Activated CD8-positive, alpha-beta memory T cell treated with anti-CD3 and anti-CD28 coated beads, Interleukin-2, amount 50 U/mL, for 48 hours (primary cell): Measurements from ENCODE around the gene CTPS1.

ENCODE experiments used
- DNase-seq: peaks from one replicate; pipeline ENCODE4 v3.0.0-alpha.2; 2020

CTPS1 gene

GRCh38 chr1:41028034-41028642 is 48.6 kb downstream of the CTPS1 start:
- no peak for DNase-seq

DNA sequence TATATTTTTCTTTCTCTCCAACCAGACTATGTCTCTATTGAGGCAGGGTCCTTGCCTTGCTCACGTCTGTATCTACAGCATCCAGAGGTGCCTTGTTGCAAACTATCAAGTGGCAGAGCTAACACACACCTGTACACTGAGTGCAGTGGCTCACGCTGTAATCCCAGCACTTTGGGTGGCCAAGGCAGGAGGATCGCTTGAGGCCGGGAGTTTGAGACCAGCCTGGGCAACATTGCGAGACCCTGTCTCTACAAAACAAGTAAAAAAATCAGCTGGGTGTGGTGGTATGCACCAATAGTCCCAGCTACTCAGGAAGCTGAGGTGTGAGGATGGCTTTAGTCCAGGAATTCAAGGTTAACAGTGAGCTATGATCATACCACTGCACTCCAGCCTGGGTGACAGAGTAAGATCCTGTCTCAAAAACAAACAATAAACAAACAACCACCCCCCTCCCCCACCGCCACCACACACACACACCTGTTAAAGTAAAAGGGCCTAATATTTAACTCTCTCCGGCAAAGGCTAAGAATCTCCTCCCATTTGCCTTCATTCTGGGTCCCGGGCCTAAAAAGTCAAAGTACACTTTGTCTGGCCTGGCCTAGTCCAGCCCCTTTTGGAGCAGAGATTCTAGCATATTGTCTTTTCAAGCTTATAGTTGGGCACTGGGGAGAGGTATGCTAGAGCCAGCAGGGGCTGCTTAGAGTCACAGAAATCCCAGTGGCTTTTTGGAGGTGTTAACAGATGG is 51.5 kb downstream of the CTPS1 start:
- no peak for DNase-seq

DNA sequence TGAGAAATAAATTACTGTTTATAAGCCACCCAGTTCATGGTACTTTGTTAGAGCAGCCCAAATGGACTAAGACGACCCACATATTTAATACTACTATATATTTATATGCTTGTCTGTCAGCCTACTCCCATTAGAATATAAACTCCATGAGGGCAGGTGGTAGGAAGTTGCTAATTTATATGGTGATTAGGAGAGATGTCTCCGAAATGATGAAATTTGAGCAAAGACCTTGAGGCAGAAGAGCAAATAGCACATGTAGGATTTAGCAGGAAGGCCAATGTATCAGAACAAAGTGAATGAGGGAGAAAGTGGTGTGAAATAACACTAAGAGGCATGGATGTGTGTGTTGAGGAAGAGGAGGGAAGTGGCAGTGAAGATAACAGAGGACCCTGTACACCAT is 52.7 kb downstream of the CTPS1 start:
- no peak for DNase-seq

DNA sequence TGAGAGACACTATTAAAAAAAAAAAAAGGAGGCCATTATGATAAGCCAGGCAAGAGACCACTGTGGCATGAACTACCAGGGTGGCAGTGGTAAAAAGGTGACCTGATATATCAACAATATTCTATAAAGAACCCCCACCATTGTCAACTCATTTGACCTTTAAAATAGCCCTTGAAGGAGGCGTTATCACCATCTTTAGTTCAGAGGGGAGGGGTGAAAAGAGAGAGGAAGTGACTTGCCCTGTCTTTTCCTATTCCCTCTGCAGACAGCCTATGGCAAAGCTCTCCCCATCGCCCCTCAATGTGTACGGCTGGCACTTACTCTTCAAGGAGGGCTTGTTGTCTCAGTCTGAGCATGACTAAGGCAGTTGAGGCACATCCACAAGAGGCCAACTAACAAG is 53.8 kb downstream of the CTPS1 start:
- no peak for DNase-seq

GRCh38 chr1:41037116-41037903 is 57.8 kb downstream of the CTPS1 start:
- no peak for DNase-seq

DNA sequence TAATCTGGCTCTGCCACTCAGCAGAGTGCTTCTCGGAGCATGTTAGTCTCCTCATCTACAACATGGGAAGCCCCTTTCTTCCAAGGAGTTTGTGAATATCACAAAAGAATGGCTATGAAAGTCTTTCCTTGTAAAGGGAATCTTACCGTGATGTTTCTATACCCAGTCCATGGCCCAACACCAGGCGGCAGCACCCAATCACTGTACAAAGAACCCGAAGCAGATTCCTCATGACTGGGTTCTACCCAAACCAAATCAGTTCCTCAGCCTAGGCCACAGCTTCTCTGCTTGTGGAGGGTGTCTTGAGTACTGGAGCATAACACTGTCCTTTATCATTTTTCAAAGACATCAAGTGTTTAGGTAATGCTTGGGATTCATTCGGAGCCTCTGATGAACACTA is 58.6 kb downstream of the CTPS1 start:
- DNase-seq = no peak

- DNase-seq = no peak
These were observed 62.2 kb downstream of the CTPS1 start for GRCh38 chr1:41041614-41042270.

DNA sequence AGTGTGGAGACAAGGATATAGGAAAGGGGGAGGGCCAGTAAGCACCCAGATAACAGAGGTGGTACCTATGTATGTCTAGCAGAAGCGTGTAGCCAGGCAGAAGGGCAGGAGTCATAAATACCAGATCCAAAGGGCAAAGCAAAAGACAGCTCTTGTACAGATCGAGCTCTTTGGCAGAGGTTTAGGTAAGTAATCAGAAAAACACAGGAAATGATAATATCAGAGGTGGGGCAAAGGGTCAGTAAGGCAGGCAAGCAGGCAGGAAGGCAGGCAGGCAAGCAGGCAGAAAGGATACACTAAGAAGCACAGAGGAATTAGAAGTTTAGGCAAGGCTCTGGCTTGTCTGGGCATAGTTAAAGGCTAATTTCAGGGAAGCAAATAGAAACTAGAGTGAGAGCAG is 64.7 kb downstream of the CTPS1 start:
- no peak for DNase-seq

- no peak for DNase-seq
These were observed 66.2 kb downstream of the CTPS1 start for GRCh38 chr1:41045740-41046139.

GRCh38 chr1:41046347-41046775 is 66.9 kb downstream of the CTPS1 start:
- DNase-seq = no peak

GRCh38 chr1:41048540-41048939 is 69.0 kb downstream of the CTPS1 start:
- DNase-seq = no peak

DNA sequence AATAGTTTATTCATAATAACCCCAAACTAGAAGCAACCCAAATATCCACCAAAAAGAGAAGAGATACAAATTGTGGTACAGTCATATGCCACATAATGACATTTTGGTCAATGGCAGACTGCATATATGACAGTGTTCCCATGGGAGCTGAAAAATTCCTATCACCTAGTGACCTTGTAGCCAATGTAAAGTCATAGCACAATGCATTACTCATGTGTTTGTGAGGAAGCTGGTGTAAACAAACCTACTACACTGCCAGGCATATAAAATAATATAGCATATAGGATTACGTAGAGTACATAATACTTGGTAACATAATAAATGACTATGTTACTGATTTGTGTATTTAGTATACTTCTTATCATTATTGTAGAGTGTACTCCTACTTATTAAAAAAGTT is 71.5 kb downstream of the CTPS1 start:
- no peak for DNase-seq

DNA sequence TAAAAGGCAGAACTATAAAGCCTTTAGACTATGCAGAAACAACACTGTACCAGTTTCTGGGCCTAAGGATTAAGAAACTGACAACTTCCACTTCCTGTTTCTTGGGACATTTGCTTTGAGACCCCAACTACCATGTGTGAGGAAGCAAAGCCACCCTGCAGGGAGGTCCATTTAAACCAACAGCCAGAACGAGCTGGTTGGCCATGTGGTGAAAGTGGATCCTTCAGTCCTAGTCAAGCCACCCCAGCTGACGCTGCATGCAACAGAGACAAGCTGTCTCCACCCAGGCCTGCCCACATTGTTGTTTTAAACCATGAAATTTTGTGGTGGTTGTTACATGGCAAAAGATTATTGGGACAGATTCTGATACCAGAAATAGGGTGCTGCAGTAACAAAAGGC is 73.8 kb downstream of the CTPS1 start:
- no peak for DNase-seq

GRCh38 chr1:41056907-41057306 is 77.4 kb downstream of the CTPS1 start:
- no peak for DNase-seq
